Stimulated activated CD8-positive, alpha-beta memory T cell treated with anti-CD3 and anti-CD28 coated beads, Interleukin-7, amount 100 ng/mL, for 48 hours (primary cell): ENCODE measurements around the gene ITGAX.

Source experiments
- DNase-seq, 2 donors: peaks; one replicate each; pipeline ENCODE4 v3.0.0-alpha.2; 2020; ENCODE audit warnings: low read depth in 1 of 2; ENCODE audit errors: extremely low read depth in 1 of 2

ITGAX gene

DNA sequence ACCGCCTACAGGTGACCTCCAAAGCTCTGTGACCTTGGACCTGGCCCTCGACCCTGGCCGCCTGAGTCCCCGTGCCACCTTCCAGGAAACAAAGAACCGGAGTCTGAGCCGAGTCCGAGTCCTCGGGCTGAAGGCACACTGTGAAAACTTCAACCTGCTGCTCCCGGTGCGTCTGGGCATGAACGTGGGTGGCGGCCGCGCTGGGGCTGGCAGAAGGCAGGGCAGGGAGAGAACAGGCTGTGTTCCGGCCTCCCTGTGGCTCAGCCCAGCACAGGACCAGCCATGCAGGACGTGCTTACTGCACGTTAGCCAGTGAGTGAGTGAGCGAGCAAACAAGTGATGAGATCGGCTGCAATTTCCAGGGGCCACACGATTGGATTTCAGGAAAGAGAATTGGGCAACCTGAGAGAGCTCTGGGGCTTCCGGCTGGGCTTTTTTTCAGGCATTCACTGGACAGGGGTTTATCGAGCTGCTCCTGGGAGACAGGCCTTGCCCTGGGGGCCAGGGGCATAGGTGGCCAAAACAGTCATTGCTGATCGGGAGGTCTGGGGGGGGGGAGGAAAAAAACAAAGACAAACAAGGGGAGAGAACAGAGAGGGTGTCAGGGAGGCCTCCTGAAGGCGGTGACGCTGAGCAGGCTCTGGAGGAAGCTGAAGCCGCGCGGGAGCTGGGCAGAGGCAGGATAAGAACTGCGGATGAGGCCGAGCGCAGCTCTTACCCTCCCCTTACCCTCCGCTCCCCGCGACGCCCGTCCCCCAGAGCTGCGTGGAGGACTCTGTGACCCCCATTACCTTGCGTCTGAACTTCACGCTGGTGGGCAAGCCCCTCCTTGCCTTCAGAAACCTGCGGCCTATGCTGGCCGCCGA lies 16.9 kb downstream of the ITGAX start:
- DNase-seq: no peak

DNA sequence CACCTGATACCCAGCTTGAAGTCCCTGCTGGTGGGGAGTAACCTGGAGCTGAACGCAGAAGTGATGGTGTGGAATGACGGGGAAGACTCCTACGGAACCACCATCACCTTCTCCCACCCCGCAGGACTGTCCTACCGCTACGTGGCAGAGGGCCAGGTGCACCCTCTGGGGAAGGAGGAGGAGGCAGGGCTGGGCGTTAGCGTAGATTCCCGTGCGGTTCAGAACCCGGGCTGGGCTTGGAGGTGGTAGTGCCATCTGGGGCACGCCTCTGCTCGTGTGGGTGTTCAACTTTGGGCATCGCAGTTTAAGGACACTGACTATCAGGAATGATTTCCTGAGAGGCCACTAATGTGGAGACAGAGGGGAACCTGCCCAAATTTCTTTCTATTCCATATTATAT lies 18.3 kb downstream of the ITGAX start:
- DNase-seq: no peak

DNA sequence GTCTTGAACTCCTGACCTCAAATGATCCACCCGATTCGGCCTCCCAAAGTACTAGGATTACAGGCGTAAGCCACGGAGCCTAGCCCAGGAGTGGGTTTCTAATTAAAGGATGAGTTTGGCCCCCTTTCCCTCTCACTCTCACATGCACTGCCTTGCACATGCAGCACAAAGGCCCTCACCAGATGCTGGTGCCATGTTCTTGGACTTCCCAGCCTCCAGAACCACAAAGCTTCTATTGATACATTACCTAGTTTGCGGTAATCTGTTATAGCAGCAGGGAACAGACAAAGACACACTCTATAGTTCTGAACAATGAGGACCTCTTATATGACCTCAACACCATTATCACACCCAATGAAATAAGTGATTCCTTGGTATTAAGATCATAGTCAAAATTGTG lies 20.3 kb downstream of the ITGAX start:
- no peak for DNase-seq

DNA sequence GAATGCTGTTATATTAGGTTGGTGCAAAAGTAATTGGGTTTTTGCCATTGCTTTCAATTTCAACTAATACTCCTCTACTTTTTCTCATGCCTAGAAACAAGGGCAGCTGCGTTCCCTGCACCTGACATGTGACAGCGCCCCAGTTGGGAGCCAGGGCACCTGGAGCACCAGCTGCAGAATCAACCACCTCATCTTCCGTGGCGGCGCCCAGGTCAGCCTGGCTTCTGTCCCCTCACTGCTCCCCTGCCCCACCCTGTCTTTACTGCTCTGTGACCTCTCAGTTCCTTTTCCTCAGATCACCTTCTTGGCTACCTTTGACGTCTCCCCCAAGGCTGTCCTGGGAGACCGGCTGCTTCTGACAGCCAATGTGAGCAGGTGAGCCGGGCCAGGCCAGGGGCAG lies 21.7 kb downstream of the ITGAX start:
- DNase-seq: no peak

DNA sequence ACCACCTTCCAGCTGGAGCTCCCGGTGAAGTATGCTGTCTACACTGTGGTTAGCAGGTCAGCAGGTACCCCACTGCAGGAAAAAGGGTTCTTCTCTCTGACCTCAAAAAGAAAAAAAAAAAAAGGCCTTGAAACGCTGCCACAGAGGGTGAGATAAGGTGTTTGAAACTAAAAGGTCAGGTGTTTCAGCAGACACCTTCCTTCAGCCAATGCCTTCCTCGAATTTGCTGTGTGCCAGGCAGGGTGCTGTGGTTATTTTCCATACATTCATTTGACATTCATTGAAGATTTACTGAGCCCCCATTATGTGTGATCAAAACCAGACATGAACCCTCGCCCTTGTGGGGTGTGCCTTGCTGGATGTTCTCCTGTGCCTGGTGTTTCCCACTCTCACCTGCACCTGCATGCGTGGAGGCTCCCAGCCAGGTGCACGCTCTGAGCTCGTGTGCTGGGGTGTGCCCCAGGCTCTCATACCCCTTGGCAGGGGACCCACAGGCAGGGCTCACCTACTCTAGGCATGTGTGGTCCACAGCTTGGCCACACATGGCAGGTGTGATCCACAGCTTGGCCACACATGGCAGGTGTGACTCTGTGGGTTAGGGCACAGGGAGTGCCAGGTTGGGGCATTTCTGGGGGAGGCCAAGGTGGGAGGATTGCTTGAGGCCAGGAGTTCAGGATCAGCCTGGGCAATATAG lies 22.4 kb downstream of the ITGAX start:
- no peak for DNase-seq

DNA sequence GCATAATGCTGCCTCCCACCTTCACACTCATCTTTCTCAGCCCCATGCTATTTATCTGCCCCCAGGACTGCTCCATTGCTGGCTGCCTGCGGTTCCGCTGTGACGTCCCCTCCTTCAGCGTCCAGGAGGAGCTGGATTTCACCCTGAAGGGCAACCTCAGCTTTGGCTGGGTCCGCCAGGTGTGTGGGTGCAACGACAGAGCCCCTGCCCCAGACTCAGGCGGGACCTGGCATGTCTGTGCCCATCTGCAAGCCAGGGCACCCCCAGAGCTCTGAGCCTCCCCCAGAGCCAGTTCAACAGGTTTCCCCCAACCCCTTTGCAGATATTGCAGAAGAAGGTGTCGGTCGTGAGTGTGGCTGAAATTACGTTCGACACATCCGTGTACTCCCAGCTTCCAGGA lies 25.2 kb downstream of the ITGAX start:
- DNase-seq: no peak

DNA sequence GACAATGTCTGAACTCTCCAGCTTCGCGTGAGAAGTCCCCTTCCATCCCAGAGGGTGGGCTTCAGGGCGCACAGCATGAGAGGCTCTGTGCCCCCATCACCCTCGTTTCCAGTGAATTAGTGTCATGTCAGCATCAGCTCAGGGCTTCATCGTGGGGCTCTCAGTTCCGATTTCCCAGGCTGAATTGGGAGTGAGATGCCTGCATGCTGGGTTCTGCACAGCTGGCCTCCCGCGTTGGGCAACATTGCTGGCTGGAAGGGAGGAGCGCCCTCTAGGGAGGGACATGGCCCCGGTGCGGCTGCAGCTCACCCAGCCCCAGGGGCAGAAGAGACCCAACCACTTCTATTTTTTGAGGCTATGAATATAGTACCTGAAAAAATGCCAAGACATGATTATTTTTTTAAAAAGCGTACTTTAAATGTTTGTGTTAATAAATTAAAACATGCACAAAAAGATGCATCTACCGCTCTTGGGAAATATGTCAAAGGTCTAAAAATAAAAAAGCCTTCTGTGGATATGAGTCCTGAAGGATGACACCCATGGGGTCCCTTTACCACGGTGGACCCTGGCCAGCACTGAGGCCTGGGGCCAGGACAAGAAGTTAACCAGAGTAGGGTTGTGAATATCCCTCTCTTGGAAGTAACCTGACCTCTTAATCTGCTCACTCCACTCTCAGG lies 27.6 kb downstream of the ITGAX start:
- peak; percentile 41 to 45 for DNase-seq

DNA sequence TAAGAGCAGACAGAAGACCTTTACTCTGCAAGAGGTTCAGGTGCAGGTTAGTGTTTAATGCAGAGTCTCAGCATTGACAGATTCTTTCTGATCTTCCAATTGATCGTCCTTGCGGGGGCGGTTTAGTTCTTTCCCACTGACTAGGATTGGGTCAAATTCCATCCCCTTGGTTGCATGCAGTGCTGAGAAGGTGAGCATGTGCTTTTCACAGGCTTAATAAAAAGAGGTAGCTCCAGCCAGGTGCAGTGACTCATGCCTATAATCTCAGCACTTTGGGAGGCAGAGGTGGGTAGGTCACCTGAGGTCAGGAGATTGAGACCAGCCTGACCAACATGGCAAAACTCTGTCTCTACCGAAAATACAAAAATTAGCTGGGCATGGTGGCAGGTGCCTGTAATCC lies 30.7 kb downstream of the ITGAX start:
- no peak for DNase-seq

DNA sequence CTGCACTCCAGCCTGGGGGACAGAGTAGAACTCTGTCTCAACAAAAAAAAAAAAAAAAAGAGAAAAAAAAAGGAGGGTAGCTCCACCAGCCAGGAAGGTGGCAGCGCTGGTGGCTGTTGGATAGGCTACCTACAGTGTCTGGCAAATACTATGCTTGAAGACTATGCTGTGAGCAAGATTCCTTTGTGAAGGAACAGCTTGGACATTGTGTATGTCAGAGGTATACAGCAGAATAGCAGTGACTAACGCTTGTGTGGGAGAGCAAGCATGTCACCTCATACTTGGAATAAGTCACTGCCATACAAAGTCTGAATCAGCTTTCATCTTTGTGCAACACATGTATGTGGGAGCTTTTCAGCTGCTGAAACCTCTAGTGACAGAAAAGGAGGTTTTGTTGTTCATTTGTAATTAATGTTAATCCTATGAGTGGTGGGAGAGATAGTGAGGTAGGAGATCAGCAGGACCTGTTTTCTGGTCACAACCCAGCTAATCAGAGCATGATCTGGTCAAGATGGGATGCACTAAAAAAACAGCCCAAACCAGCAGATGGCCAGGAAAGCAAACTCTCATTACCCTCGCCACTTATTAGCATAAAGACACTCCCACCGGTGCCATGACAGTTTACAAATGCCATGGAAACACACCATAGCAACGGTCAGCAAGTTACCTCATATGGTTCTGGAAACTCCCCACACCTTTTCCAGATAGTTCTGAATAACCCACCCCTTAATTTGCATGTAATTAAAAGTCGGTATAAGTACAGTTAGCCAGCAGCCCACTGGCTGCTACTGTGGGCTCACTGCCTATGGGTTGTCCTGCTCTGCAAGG lies 31.4 kb downstream of the ITGAX start:
- DNase-seq: peak in 1 of 2 donors; percentile 40

DNA sequence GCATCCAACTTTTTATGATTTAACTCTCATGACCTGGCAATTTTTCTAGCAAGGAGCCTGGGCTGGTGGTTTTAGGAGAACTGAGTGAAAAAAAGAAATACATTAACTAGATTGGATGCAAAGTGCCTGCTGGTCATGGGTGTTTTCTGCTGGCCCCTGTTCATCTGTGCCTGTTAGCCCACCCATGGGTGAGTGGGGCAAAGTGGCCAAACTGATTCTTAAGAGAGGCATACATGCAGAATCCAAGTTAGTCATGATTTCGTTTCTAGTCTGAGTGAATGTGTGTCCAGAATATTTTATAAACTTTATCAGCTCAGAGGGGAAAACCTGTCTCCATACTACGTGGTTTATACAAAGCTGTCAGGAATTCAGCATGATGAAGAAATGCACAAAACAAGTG lies 33.6 kb downstream of the ITGAX start:
- no peak for DNase-seq

DNA sequence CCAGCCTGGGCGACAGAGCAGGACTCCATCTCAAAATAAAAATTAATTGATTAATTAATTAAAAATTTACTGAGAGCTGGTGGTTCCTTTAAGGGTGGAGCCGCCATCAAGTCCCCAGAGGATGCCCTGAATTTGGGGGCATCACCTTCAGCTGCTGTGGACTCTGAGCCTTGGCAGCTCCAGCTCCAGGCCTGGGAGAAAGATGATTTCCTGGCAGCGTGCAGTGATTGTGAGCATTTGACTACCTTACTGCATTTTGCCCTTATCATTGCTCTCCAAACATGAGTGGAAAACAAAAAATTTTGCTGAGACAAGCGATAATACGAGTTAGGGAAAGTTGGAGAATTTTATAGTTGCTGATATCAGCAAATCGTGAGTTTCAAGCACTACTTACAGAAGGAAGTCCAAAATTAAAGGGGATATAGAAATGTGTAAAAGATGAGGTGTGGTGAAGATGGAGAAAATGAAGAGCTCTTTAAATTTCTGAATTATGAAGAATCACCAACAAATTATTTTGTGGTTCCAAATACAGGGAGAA lies 35.6 kb downstream of the ITGAX start:
- no peak for DNase-seq

DNA sequence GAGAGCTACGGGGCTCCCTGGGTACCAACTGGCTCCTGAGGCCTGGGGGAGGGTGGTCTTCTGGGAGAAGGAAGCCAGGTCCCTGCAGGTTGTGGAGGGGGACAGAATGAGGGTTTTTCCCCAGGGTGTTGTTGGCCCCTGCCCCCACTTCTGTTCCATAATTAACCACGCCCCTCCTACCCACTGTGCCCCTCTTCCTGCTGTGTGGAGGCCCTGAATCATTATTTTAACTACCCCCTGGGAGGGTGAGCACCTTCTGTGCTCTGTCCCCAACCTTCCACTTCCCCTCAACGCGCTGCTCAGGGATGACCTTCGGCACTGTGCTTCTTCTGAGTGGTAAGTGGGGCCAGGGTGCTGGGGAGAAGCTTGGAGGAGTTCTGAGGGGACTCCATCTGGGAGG lies 38.1 kb downstream of the ITGAX start, which contains the start of gene ITGAD:
TSS of gene ITGAD (plus strand) at position 280 of the 400 bp plus-strand sequence. CDS start at position 306, 26 bp downstream.
- no peak for DNase-seq

DNA sequence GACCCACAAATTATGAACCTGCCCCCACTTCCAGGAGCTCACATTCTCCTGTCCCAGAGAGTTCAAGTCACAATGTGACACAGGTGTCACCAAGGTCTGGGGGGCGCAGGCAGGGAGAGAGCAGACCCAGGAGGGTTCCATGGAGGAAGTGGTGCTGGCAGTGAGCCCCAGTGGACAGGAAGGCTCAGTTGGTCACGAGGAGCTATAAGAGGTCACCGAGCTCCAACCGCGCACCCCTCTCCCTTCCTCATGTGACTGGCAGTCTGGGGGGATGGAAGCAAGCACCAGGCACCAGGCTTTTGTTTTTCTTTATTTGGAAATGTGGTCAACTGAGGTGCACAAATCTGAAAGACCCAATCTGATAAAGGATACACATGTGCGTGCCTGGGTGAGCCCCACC lies 40.7 kb downstream of the ITGAX start:
- DNase-seq: no peak

DNA sequence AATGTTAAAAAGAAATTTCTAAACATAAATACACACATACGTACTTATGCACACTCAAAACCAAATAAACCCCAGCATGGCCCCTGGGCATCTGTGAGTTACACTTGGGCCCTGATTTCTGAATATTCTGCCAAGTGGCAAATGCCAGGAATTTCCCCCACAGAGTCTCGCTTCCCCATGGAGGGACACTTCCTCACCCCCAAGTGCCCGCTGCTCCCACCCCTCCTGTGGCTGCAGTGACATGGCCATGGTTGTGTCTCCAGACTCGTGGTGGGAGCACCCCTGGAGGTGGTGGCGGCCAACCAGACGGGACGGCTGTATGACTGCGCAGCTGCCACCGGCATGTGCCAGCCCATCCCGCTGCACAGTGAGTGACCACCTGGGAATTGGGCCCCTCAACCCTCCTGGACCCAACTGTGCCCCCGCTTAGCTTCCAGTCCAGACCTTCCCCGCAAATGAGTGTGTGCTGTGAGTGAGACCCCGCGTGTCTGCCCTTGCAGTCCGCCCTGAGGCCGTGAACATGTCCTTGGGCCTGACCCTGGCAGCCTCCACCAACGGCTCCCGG lies 42.2 kb downstream of the ITGAX start:
- DNase-seq: no peak

DNA sequence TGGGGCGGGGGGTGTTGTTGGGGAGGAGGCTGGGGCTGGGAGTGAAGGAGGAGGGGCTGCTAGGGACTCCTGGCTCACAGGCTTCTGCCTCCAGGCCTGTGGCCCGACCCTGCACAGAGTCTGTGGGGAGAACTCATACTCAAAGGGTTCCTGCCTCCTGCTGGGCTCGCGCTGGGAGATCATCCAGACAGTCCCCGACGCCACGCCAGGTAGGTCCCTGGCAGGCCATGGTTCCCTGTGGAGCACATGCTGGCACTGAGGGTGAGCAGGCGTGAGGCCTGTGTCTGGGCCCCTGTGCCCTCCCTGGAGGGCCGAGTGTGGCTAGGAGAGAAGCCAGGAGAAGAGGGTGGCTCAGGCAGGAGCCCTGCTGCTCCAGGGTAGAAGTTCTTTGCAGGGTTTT lies 42.7 kb downstream of the ITGAX start:
- no peak for DNase-seq

DNA sequence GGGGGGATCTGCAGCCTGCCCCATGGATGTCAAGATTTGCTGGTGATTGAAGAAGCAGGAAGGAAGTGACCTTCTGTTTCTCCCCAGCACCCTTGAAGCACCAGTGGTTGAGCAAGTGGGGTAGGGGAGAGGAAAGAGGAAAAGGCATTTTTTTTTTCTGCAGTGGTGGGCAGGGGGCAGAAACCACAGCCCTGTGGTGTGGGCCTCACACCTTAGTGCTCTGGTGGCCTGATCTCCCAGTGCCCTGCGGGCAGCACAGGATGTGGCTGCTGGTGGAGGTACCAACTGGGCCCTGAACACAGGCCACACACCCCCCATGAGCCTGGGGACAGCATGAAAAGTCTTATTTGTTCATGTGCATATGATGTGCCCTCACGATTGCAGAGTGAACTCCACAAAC lies 45.2 kb downstream of the ITGAX start:
- DNase-seq: no peak

DNA sequence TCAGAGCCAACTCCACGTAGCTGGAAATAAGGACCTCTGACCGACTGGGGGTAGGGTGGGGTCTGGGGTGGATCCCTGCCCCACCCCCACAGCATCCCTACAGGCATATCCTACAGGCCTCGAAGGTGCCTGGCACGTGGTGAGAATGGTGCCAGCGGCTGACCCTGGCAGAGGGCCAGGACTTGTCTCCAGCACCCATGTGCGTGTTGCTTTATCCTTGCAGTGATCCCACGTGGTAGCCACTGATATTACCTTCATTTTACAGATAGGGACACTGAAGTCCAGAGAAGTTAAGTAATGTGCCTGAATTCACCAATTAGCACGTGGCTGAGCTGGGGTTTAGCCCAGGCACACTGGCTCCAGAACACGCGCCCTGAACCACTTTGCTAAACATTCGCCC lies 46.5 kb downstream of the ITGAX start:
- no peak for DNase-seq

DNA sequence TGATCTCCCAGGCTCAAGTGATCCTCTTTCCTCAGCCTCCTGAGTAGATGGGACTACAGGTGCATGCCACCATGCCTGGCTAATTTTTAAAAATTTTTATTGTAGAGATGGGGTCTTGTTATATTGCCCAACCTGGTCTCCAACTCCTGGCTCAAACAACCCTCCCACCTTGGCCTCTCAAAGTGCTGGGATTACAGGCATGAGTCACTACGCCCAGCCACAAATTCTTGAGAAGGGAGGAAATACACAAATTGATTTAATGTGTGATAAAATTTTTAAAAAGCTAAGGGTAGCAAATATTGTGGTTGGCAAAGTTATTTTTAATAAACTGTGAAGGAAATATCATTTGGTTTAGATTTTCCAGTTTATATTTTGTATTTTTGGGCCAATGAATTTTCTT lies 47.7 kb downstream of the ITGAX start:
- no peak for DNase-seq

DNA sequence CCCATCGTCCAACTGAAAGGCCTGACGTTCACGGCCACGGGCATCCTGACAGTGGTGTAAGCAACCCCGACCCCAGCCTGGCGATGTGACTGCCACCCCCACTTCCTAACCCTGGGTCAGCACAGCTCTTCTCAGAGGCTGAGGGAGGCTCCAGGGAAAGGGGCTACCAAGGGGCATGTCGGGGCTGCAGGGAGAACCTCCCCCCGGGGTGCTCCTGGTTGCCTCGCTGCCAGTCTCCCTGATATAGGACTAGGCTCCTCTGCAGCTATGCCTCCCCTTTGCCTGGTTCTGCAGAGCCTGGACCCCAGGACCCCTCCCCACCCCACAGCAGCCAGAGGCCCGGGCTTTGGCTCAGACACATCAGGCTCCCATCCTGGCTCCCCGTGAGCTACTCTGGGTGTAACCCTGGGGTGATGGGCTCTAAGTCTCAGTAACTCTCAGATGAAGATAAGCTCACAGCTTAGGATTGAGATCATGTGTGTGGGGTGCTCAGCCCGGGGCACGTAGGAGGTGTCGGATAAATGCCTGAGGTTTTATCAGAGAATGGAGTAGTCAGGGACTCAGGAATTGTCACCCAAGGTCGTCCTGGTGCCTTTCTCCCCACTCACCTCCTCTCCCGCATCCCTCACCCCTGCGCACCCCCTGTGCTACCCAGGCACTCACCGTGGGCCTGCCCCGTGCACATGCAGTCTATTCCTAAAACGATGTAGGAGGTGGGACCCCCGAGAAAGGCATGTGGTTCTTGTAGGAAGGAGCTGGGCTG lies 48.8 kb downstream of the ITGAX start:
- DNase-seq: no peak
